ENCODE results near the gene CUL4A.

The CUL4A gene

GRCh38 chr13:113182046-113182445 lies 27.4 kb upstream of the CUL4A start:
- DNase-seq: no peak

- DNase-seq: no peak
These were observed 25.8 kb upstream of the CUL4A start for GRCh38 chr13:113183450-113184129.

- no peak for DNase-seq
These were observed 24.6 kb upstream of the CUL4A start for GRCh38 chr13:113184568-113185440.

GRCh38 chr13:113186061-113186900 lies 23.1 kb upstream of the CUL4A start:
- no peak for DNase-seq

GRCh38 chr13:113187263-113187669 lies 22.1 kb upstream of the CUL4A start:
- no peak for DNase-seq

GRCh38 chr13:113187883-113188665 lies 21.3 kb upstream of the CUL4A start:
- no peak for DNase-seq

GRCh38 chr13:113190181-113190580 lies 19.2 kb upstream of the CUL4A start:
- no peak for DNase-seq

- DNase-seq: no peak
These were observed 17.1 kb upstream of the CUL4A start for GRCh38 chr13:113192279-113192678.

GRCh38 chr13:113192902-113193301 lies 16.5 kb upstream of the CUL4A start:
- no peak for DNase-seq

- no peak for DNase-seq
These were observed 14.1 kb upstream of the CUL4A start for GRCh38 chr13:113195360-113195759.

- DNase-seq: no peak
These were observed 12.3 kb upstream of the CUL4A start for GRCh38 chr13:113196970-113197737.

- no peak for DNase-seq
These were observed 7.6 kb upstream of the CUL4A start for GRCh38 chr13:113201815-113202214.

- no peak for DNase-seq
These were observed 6.5 kb upstream of the CUL4A start for GRCh38 chr13:113202912-113203311.

GRCh38 chr13:113203507-113204377 lies 5.7 kb upstream of the CUL4A start:
- no peak for DNase-seq

GRCh38 chr13:113204378-113204734 lies 5.1 kb upstream of the CUL4A start:
- DNase-seq: no peak

GRCh38 chr13:113205428-113205931 lies 3.9 kb upstream of the CUL4A start:
- no peak for DNase-seq

- DNase-seq: no peak
These were observed 2.0 kb upstream of the CUL4A start for GRCh38 chr13:113207460-113207859.

GRCh38 chr13:113207890-113208420 lies 1.5 kb upstream of the CUL4A start:
- DNase-seq: no peak

- peak; percentile 82 for DNase-seq
These were observed 735 bp upstream of the CUL4A start, which contains the start of gene PCID2 for GRCh38 chr13:113208421-113209335. Gene PCID2 (minus strand): TSS chr13:113208669. CDS start chr13:113208634, 35 bp downstream.
